Prostate gland (tissue), 2 donors: Measurements from ENCODE around the gene TAF1C.

Source experiments
- POLR2A ChIP-seq: fragments of 450-650 bp; IDR thresholded peaks from one replicate; pipeline ENCODE4 v1.6.1; 2016; ENCODE audit warnings: antibody characterized with exemption, mild to moderate bottlenecking
- TF ChIP-seq, protein P1 (sequence below), 4 experiments: fragments of 200-600 bp in 2 of 4; fragments of 450-650 bp in 2 of 4; sonication (generic) in 2 of 4; IDR thresholded peaks; 1 replicate in 3 of 4; 2 replicates in 1 of 4; pipeline ENCODE4 v1.5.1; 2016 to 2019; ENCODE audit warnings: antibody characterized with exemption in 4 of 4, mild to moderate bottlenecking in 2 of 4, moderate library complexity in 2 of 4

DNA sequence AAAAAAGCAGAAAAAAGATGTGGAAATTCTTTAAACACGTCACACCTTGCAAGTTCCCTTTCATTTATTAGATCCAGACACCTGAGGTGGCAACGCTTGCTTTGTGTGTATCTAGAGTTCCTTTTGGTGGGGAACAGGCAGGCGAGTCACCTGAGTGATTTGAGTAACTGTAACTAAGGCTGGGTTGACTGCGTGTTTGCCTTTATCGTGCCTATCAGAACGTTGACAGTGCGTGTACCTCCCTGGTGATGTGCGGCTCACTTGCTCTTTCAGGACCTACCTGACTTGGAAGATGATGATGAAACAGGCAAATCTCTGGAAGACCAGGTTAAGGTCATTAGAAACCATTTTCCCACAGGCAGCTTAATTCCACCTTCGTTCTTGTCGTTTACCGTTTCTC lies 12.5 kb downstream of the TAF1C start:
- TF ChIP-seq, protein P1, sequence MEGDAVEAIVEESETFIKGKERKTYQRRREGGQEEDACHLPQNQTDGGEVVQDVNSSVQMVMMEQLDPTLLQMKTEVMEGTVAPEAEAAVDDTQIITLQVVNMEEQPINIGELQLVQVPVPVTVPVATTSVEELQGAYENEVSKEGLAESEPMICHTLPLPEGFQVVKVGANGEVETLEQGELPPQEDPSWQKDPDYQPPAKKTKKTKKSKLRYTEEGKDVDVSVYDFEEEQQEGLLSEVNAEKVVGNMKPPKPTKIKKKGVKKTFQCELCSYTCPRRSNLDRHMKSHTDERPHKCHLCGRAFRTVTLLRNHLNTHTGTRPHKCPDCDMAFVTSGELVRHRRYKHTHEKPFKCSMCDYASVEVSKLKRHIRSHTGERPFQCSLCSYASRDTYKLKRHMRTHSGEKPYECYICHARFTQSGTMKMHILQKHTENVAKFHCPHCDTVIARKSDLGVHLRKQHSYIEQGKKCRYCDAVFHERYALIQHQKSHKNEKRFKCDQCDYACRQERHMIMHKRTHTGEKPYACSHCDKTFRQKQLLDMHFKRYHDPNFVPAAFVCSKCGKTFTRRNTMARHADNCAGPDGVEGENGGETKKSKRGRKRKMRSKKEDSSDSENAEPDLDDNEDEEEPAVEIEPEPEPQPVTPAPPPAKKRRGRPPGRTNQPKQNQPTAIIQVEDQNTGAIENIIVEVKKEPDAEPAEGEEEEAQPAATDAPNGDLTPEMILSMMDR (IDR thresholded peaks at IDR 0.05), result no peak
- TF ChIP-seq POLR2A, result no peak
